Activated CD4-positive, alpha-beta T cell treated with anti-CD3 and anti-CD28 coated beads for 24 hours (primary cell): ENCODE results near the gene PLIN5.
"Not testable (repeated sequence)": the region's sequence is repeated elsewhere in the genome, so short reads cannot be mapped to it uniquely, and the experiment has no call there.

Experiments
- DNase-seq, 2 donors: peaks; one replicate each; pipeline ENCODE4 v3.0.0-alpha.2; 2020; ENCODE audit warnings: low read depth in 2 of 2

PLIN5 gene

GRCh38 chr19:4568886-4569285, 33.9 kb upstream of the PLIN5 start:
- no peak for DNase-seq

- peak; percentile 45 to 50 for DNase-seq
Observed at GRCh38 chr19:4567584-4568071, 32.6 kb upstream of the PLIN5 start.

DNA sequence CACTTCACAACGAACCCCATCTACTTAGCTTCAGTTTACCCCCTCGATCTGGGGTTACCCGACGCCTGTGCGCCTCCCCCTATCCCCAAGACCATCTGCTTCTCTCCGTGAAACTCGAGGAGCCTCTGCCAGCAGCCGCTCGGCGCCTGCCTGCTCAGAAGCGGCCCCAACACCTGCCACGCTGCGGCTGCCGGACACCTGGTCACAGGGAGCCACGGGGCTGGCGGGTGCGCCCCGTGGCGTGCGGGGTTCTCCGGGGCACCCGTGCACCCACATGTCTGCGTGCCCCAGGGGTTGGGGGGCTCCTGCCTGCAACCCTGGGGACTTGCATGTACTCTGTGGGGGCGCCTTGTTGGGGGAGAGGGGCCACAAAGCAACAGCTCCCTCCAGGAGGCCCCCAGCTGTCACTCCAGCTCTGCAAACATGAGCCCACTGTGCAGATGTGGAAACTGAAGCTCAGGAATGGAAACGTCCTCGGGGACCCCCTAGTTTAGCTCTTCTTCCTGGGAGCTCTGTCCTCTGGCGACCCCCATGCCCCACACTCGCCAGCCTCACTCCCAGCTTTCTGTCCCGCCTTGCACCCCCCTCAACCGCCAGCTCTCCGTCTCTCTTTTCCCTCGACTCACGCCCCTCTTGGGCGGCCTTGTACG, 31.5 kb upstream of the PLIN5 start:
- no peak for DNase-seq

GRCh38 chr19:4563562-4563961, 28.5 kb upstream of the PLIN5 start:
- not testable (repeated sequence) for DNase-seq

DNA sequence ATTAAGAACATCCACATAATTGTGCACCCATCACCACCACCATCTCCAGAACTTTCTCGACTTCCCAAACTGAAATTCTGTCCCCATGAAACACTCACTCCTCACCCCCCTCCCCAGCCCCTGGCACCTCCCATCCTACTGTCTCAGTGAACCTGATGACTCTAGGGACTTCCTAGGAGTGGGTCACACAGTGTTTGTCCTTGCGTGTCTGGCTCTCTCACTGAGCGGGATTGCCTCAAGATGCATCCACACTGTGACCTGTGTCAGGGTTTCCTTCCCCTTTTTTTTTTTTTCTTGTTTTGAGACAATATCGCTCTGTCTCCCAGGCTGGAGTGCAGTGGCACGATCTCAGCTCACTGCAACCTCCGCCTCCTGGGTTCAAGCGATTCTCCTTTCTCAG, 27.1 kb upstream of the PLIN5 start:
- DNase-seq, result not testable (repeated sequence)

GRCh38 chr19:4559569-4559968, 24.5 kb upstream of the PLIN5 start, which contains the start of gene SEMA6B:
Gene SEMA6B (minus strand): TSS chr19:4559684. CDS start chr19:4558457, 1,227 bp downstream.
- no peak for DNase-seq

- DNase-seq, result peak in 1 of 2 donors; percentile 33
Observed at GRCh38 chr19:4557971-4558941, 23.2 kb upstream of the PLIN5 start.

DNA sequence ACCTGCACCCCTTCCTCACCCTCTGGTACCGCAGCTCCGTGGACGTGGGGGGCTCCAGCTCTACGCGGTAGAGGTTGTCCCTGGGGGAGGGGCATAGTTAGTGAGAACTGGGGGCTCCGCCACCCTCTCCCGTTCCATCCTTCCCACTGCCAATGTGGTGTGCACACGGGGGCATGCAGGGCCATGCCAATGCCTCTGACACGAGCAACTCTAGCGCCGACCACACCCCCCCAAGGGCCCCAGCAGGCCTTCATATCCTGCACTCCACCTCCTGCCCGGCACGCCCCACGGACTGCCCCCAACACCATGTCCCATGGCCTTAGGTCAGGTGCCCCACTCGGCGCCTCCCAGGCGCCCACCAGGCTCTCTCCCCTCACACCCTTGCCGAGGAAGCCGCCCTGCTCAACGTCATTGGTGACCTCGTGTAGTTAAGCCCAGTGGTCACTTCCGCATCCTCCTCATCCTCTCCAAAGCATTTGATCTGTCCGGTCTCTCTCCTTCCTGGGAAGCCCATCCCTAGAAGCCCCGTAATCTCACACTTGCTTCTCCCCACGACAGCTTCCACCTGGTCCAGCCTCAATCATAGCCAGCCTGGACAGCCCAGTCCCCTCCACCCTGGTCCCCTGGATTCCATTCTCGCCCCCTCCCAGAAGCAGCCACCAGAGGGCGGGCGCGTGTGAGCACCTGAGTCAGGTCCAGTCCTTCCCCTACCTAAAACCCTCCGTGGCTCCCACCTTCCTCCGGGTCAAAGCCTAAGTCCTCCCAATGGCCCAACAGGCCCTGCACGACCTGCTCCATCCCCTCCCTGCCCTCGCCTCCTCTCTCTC, 22.3 kb upstream of the PLIN5 start:
- no peak for DNase-seq

- peak in 1 of 2 donors; percentile 31 for DNase-seq
Observed at GRCh38 chr19:4556597-4557127, 21.6 kb upstream of the PLIN5 start.

GRCh38 chr19:4555657-4556561, 20.9 kb upstream of the PLIN5 start:
- no peak for DNase-seq

DNA sequence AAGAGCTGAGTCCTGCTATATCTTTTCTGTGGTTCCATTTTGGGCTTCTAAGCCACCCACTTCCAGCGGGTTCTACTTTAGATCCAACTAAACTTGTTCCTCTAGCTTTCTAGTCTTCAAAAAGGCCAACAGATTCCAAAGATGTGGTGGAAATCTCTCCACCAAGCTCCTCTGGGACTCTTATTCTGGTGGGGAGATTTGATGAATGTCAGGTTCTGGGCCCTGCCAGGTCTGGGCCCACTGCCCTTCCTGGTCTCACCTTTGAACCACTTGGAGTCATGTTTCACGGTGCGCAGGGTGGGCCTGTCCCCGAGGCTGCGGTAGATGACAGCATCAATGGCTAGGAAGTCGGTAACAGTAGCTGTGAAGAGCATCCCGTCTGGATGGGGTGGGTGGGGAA, 19.7 kb upstream of the PLIN5 start:
- no peak for DNase-seq

GRCh38 chr19:4553775-4554174, 18.8 kb upstream of the PLIN5 start:
- DNase-seq, result no peak

DNA sequence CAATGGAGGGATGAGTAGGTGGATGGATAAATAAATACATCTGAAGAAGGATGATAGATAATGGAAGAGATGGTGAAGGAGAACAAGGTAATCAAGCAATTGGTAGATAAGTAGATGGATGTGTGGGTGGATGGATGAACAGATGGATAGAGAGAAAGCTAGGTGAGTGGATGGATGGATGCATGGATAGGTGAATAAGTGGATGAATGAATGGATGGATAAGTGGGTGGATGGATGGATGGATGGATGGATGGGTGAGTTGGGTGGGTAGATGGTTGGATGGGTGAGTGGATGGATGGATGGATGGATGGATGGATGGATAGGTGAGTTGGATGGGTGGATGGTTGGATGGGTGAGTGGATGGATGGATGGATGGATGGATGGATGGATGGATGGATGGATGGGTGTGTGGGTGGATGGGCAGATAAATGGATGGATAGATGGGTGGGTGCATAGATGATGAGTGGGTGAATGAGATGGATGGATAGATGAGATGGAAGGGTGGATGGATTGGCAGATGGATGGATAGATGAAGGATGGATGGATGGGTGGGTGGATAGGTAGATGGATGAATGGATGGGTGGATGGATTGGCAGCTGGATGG, 18.2 kb upstream of the PLIN5 start:
- no peak for DNase-seq

DNA sequence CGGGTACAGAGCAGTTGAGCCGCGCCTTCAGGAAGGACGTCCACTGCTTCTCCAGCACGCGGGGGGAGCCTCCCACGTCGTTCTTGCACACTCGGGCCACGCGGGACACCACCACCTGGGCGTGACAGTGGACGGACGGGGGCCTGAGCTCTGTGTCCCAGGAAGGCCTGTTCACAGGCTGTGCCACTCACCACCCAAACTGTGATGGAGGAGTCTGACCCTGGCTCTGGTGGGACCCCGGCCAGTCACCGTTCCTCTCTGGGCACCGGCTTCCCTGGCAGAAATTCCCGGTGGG, 17.4 kb upstream of the PLIN5 start:
- no peak for DNase-seq

DNA sequence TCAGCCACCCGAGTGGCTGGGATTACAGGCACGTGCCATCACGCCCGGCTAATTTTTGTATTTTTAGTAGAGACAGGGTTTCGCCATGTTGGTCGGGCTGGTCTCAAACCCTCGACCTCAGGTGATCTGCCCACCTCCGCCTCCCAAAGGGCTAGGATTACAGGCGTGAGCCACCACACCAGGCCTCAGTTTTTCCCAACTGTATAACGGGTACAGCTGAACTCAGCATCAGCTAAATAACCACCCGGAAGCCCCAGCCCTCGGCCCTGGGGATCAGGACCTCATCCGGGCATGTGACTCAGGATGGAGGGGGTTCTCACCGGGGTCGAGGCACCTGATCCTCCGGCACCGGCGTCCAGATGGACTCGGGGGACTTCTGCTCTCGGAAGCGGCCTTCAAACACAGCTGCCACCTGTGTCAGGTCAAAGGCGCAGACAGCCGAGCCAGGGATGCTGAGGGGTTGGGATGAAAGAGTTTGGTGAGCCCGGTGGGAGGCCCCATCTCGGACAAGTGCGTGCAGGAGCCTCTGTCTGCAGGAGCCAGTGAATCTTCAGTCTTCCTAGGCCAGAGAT, 15.5 kb upstream of the PLIN5 start:
- no peak for DNase-seq

DNA sequence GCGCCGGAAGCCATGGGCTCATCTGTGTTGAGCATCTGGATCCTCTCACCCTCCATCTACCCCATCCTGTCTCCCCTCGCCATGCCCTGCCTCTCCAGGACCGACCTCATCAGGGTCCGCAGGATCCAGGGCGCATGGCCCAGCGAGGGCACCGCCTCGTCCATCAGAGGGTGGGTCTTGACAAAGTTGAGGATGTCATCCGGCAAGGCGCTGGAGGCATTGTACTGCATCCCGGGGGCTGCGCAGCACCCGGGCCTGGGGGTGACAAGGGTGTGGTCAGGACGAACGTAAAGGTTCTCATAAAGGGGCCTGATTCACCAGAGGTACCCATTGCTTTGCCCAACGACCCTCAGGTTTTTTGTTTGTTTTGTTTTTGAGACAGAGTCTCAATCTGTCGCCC, 15.0 kb upstream of the PLIN5 start:
- DNase-seq, result no peak

- DNase-seq, result no peak
Observed at GRCh38 chr19:4548238-4548584, 13.2 kb upstream of the PLIN5 start.

DNA sequence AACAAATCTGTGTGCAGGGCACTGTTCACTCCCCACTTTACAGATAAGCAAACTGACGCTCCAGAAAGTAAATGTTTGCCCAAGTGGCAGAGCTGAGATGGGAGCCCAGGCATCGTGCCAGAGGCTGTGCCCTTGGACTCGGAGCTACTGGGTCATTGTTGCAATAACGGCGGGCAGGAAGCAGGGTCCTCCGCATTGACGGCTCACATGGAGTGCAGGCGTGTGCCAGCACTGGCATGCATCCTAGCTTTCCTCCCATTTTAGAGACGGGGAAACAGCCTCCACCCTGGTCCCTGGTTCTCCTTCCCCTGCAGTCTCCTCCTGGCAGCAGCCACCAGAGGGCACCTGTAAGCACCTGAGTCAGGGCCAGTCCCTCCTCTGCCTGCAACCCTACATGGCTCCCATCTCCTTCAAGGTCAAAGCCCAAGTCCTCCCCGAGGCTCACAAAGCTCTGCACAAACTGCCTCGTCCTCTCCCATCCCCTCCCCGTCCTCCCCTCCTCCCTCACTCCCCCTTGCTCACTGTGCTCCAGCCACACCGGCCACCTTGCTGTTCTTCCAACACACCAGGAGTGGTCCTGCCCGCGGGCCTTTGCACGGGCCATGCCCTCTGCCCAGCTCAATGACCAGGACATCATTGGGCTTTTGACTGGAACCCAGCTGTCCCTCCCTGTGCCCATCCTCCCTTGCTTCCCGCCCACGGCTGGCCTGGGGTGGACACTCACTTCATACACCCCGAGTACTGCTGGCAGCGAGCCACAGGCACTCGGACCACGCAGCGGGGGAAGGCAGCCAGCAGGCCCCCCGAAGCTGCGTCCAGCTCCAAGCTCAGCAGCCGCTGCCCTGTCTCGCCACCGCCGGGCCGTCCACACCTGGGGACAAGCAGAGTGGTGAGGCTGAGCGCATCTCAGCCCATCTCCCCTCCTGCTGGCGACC, 12.5 kb upstream of the PLIN5 start:
- no peak for DNase-seq
